Measurements from ENCODE around the gene SLC37A4. TPM values are rescaled to one million over a fixed set of nuclear protein-coding genes. Genes with fewer than 3 reads are reported as not detected.

SLC37A4 gene
- total RNA-seq, 4 donors from 2014 or later = 6.9 to 13.9 (median 11.5) TPM

DNA sequence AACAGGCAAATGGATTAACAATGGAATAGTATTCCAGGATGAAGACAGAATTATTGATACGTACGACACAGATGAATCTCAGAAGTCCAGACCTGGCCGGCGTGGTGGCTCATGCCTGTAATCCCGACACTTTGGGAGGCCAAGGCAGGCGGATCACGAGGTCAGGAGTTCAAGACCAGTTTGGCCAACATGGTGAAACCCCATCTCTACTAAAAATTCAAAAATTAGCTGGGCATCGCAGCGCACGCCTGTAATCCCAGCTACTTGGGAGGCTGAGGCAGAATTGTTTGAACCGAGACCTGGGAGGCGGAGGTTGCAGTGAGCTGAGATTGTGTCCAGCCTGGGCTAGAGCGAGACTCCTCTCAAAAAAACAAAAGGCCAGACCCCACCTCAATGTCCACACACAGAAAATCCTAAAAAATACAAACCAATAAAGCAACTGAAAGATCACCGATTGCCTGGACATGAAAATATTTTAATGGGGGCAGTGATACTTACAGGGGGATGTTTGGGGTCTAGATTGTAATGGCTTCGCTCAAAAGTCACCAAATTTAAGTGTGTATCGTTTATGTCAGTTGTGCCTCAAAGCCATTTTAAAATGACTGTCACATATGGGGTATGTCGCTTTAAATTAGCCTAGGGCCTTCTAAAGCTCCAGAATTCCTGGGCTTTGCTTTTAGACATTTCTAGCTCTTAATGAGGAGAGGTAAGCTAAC lies 16.3 kb downstream of the SLC37A4 start:
- Histone ChIP-seq H3K27ac (no peak overlapping the region), H3K9me3 (no peaks in the 10 kb centered on the region), H3K36me3 (peaks cover 24 to 75% (median 24%) of the 10 kb centered on the region in 3 donors), H3K27me3 (no peaks in the 10 kb centered on the region), H3K4me3 (no peak overlapping the region), H3K4me1 (peaks cover 6 to 33% (median 20%) of the 10 kb centered on the region in 3 donors)
- intact Hi-C loops (cut with DNase I) = no loop called here
- WGBS, 2 donors = 92% methylated on average over 16 to 17 of the region's 17 CpGs
- TF ChIP-seq POLR2A (IDR thresholded peaks at IDR 0.05) = no peak
- TF ChIP-seq, protein P1, sequence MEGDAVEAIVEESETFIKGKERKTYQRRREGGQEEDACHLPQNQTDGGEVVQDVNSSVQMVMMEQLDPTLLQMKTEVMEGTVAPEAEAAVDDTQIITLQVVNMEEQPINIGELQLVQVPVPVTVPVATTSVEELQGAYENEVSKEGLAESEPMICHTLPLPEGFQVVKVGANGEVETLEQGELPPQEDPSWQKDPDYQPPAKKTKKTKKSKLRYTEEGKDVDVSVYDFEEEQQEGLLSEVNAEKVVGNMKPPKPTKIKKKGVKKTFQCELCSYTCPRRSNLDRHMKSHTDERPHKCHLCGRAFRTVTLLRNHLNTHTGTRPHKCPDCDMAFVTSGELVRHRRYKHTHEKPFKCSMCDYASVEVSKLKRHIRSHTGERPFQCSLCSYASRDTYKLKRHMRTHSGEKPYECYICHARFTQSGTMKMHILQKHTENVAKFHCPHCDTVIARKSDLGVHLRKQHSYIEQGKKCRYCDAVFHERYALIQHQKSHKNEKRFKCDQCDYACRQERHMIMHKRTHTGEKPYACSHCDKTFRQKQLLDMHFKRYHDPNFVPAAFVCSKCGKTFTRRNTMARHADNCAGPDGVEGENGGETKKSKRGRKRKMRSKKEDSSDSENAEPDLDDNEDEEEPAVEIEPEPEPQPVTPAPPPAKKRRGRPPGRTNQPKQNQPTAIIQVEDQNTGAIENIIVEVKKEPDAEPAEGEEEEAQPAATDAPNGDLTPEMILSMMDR (IDR thresholded peaks at IDR 0.05) = no peak
- no peak for DNase-seq

DNA sequence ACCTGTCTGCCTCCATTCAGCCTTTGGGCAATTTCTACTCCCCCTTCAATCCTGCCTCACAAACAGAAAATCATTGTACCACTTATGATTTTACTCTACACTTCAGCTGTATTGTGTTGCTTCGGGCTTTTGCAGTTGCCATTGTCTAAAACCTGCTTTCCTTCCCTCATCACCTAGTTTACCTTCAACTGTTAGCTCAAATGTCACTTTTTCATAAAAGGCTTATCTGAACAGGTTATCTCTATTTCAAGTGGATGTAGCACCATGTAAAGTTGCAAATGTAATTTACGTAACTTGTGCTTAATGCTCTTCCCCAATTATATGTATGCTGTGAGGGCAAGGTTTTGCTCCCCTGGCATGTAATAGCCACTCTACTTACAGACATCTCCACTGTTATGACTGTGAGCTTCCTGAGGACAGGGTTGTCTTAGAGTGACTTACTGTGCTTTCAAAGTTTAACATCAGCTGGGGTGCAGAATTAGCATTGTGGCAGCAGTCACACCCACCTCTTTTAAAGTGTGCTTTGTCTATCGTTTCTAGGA lies 18.0 kb downstream of the SLC37A4 start:
- peaks cover 24 to 91% (median 24%) of the 10 kb centered on the region in 3 donors for H3K36me3 ChIP-seq
- no peak overlapping the region for H3K27ac ChIP-seq
- H3K4me3 ChIP-seq = no peak overlapping the region
- H3K27me3 ChIP-seq = no peaks in the 10 kb centered on the region
- no peak for DNase-seq
- WGBS, 2 donors = 69 to 76% methylated on average over 3 of the region's 3 CpGs
- intact Hi-C loops (cut with DNase I) = no loop called here
- TF ChIP-seq POLR2A (IDR thresholded peaks at IDR 0.05) = no peak
- TF ChIP-seq, protein P1 (IDR thresholded peaks at IDR 0.05) = no peak
- H3K4me1 ChIP-seq = peaks cover 5 to 29% (median 20%) of the 10 kb centered on the region in 3 donors
- H3K9me3 ChIP-seq = no peaks in the 10 kb centered on the region

DNA sequence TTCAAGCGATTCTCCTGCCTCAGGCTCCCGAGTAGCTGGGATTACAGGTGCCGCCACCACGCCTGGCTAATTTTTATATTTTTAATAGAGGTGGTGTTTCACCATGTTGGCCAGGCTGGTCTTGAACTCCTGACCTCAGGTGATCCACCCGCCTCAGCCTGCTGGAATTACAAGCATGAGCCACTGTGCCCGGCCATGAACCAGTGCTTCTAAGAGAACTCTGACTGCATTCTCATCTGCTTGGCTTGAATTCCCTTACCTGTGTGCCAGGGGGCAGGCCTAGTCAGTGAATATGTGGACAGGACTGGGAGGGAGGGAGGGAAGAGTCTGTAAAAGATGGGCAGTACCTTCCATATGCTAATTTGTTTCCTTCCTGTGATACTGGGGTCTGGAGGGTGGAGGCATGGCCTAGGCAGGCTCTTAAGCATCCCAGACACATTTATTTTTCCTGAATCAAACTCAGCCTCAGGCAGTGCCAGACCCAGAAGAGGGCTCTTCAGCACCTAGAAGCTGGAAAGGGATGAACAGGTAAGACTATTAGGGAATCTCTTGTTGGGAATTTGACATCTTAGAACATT lies 19.1 kb downstream of the SLC37A4 start:
- peaks cover 0 to 20% (median 13%) of the 10 kb centered on the region in 3 donors for H3K4me1 ChIP-seq
- H3K27ac ChIP-seq = no peak overlapping the region
- no peak for DNase-seq
- WGBS, 2 donors = 57 to 74% methylated on average over 4 to 5 of the region's 6 CpGs
- H3K36me3 ChIP-seq = peaks cover 24 to 98% (median 31%) of the 10 kb centered on the region in 3 donors
- no peak overlapping the region for H3K4me3 ChIP-seq
- TF ChIP-seq, protein P1 (IDR thresholded peaks at IDR 0.05) = no peak
- no peak for TF ChIP-seq POLR2A (IDR thresholded peaks at IDR 0.05)
- intact Hi-C loops (cut with DNase I) = no loop called here
- no peaks in the 10 kb centered on the region for H3K27me3 ChIP-seq
- no peaks in the 10 kb centered on the region for H3K9me3 ChIP-seq

DNA sequence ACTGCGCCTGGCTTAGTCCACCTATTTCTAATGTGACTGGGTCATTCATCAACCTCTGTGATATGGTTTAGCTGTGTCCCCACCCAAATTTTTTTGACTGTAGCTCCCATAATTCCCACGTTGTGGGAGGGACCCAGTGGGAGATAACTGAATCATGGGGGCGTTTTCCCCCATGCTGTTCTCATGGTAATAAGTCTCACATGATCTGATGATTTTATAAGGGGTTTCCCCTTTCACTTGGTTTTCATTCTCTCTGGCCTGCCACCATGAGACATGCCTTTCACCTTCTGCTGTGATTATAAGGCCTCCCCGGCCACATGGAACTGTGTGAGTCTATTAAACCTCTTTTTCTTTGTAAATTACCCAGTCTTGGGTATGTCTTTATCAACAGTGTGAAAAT lies 24.0 kb downstream of the SLC37A4 start:
- intact Hi-C loops (cut with DNase I) = no loop called here
- Histone ChIP-seq H3K4me3 (no peak overlapping the region), H3K4me1 (no peaks in the 10 kb centered on the region), H3K9me3 (no peaks in the 10 kb centered on the region), H3K27me3 (no peaks in the 10 kb centered on the region), H3K36me3 (peaks cover 6 to 99% (median 18%) of the 10 kb centered on the region in 3 donors), H3K27ac (no peak overlapping the region)
- WGBS, 2 donors = 80 to 86% methylated on average over 3 to 4 of the region's 4 CpGs
- TF ChIP-seq, protein P1 (IDR thresholded peaks at IDR 0.05) = no peak
- TF ChIP-seq POLR2A (IDR thresholded peaks at IDR 0.05) = no peak
- no peak for DNase-seq

DNA sequence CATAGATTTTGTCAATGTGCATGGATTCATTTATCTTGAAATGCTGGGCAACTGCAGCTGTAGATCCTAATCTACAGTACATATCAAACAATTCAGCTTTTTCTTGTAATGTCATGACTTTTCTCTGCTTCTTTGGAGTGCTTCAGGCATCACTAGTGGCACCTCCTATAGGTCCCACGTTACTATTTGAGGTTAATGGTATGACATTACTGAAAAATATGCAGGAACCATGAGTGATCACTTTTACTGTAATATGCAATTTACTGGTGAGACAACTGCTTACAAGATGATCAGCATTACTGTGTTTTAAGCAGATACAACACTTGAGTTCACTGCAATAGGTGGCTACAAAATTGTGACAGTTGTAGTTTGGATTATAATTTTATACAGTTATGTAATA lies 29.8 kb downstream of the SLC37A4 start:
- DNase-seq = no peak
- Histone ChIP-seq H3K27me3 (no peaks in the 10 kb centered on the region), H3K9me3 (no peaks in the 10 kb centered on the region), H3K36me3 (peaks cover 0 to 67% (median 7%) of the 10 kb centered on the region in 3 donors), H3K27ac (no peak overlapping the region), H3K4me1 (peaks cover 6 to 34% (median 23%) of the 10 kb centered on the region in 3 donors), H3K4me3 (no peak overlapping the region)
- TF ChIP-seq, protein P1 (IDR thresholded peaks at IDR 0.05) = no peak
- no peak for TF ChIP-seq POLR2A (IDR thresholded peaks at IDR 0.05)
- intact Hi-C loops (cut with DNase I) = no loop called here
- WGBS, 2 donors = 31 to 38% methylated on average over 1 of the region's 1 CpG

Measured in esophagus squamous epithelium (tissue), 5 donors.